Subcutaneous adipose tissue (tissue), 4 donors: ENCODE measurements around the gene NDUFAF5. TPM values are rescaled to one million over a fixed set of nuclear protein-coding genes. Genes with fewer than 3 reads are reported as not detected.

Experiments
- CTCF ChIP-seq: fragments of 450-650 bp; IDR thresholded peaks from one replicate; pipeline ENCODE4 v1.5.1; 2016; ENCODE audit warnings: low read depth, mild to moderate bottlenecking, control low read depth, antibody characterized with exemption, moderate library complexity
- total RNA-seq, 4 donors: library from RNA; depleted of rRNA; stranded (reverse); fragments of >200 nt; gene quantifications; one replicate each; pipeline ENCODE4 v1.1.0, GENCODE V29; 2016

Gene NDUFAF5
- total RNA-seq, 4 donors from 2014 or later: 12.3 to 42.4 (median 26.9) TPM

GRCh38 chr20:13793001-13793400 is 8.2 kb downstream of the NDUFAF5 start:
- TF ChIP-seq CTCF: no peak

- TF ChIP-seq CTCF: no peak
These were observed 9.8 kb downstream of the NDUFAF5 start for GRCh38 chr20:13794667-13795066.

DNA sequence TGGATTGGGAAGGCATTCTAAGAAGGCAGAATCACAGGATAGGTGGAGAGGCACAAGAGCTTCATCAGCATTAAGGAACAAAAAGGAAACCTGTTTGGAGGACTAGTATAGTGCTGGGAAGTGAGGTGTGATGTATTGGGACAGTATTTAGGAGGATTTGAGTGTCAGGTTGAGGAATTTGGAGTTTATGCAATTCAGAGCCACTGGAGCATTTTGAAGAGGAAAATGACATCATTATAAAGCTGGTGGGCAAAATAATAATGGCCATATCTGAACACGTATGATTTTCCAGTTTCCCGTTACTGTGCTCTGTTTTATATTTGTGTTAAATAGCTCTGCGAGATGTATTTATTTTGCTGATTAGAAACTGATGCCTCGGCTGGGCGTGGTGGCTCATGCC is 14.2 kb downstream of the NDUFAF5 start:
- TF ChIP-seq CTCF: no peak

DNA sequence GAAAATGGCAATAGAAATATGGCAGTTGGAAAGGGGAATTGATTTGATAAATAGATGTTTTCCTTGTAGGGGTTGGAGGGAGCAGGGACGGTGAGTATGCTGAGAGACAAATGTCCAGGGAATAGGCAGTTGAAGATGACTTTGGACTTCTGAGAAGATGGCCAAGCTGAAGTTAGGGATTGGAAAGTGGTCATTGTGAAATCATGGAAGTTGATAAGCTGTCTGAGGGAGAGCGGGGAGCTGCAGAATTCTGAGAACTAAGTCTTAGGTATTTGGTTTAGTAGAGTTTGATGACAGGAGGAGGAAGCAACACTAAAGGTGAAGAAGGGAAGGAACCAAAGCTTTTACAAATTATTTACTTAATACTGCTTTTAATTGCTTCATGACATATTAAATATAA is 15.1 kb downstream of the NDUFAF5 start:
- no peak for TF ChIP-seq CTCF

- TF ChIP-seq CTCF: no peak
These were observed 15.9 kb downstream of the NDUFAF5 start for GRCh38 chr20:13800728-13801134.

DNA sequence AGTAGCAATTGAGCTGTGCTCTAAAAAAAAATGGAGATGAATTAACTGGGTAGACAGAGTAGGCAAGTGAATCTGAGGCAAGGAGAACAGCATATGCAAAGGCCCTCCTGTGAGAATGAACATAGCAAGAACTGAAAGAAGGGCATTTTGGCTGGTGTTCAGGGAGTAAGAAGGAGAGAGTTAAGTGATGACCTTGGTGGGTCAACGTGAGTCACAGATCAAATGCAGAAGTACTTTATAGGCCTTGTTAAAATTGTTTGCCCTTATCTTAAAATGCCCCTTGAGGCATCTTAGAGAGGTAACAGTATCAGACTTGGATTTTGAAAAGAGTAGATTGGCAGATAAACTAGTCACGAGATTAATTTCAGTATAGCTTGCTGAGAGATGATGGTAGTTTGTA is 24.5 kb downstream of the NDUFAF5 start:
- TF ChIP-seq CTCF: no peak

DNA sequence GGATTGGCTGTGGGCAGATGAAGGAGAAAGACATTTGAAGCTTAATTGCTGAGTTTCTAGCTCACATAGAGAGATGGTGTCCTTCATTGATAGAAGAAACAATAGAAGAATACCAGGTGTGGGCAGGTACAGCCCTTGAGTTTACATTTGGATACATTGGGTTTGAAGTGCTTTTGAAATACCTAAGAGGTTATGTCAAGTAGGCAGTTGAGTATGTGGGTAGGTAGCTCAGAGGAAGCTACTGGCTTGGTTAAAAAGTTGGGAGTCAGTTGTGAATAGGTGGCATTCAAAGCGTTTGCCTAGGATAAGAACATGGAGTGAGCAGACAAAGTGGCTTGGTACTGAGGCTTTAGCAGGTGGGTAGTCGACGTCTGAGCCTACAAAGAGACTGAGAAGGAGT is 25.0 kb downstream of the NDUFAF5 start:
- TF ChIP-seq CTCF: no peak
